A549 (cell line): ENCODE measurements around the gene ZNF878. TPM values are rescaled to one million over a fixed set of nuclear protein-coding genes. Genes with fewer than 3 reads are reported as not detected.

Source experiments
- ATAC-seq, 2 experiments: fragments of 200-7000 bp in 1 of 2; fragments of >200 bp in 1 of 2; cut with Nextera tagmentation in 1 of 2; cut with Tn5 transposase in 1 of 2; 3 replicates each; pipeline versions ENCODE4 v1.8.0 to v1.9.1; 2018 to 2020; ENCODE audit warnings: mild to moderate bottlenecking in 1 of 2, moderate library complexity in 1 of 2
- CTCF ChIA-PET: fragments of 300-600 bp; sonication (Branson Sonifier 250); formaldehyde crosslinking; extraction: SDS; loops from one replicate; lab custom pipeline; 2021; ENCODE audit warnings: antibody characterized with exemption, inconsistent platforms; lab: Yijun Ruan, JAX
- POLR2A ChIA-PET: fragments of 350-600 bp; formaldehyde crosslinking; extraction: SDS; loops from one replicate; lab custom pipeline; 2021; ENCODE audit warnings: antibody characterized with exemption, inconsistent platforms; lab: Yijun Ruan, JAX
- DNase-seq, 2 experiments: peaks; one replicate each; pipeline versions ENCODE4 v3.0.0 to v3.0.0-alpha.2; 2011 to 2016; ENCODE audit warnings: low read depth in 1 of 2, low spot score in 1 of 2
- FAIRE-seq: peaks from 2 replicates; lab custom pipeline; 2011; peaks lifted over from hg19 to GRCh38; lab: Jason Lieb, UNC
- H3K27ac ChIP-seq, 2 experiments: fragments of >200 bp; sonication (Bioruptor Twin); formaldehyde crosslinking; 3 replicates each; pipeline ENCODE4 v1.5.1; 2016 to 2017
- H3K4me1 ChIP-seq: fragments of >200 bp; sonication (Bioruptor Twin); formaldehyde crosslinking; 3 replicates; pipeline ENCODE4 v1.6.1; 2016
- H3K4me2 ChIP-seq: fragments of >200 bp; sonication (Bioruptor Twin); formaldehyde crosslinking; 3 replicates; pipeline ENCODE4 v1.6.1; 2016
- H3K4me3 ChIP-seq: fragments of >200 bp; sonication (Bioruptor Twin); formaldehyde crosslinking; 3 replicates; pipeline ENCODE4 v1.5.1; 2016
- H3K9me3 ChIP-seq: fragments of >200 bp; sonication (Bioruptor Twin); formaldehyde crosslinking; 3 replicates; pipeline ENCODE4 v1.6.1; 2016
- BCL3 ChIP-seq: fragments of >200 bp; sonication (Bioruptor Twin); formaldehyde crosslinking; IDR thresholded peaks from 3 replicates; pipeline ENCODE4 v1.6.1; 2016
- CBX8 ChIP-seq: fragments of 200-600 bp; sonication (generic); IDR thresholded peaks from 2 replicates; pipeline ENCODE4 v1.6.1; 2016
- CEBPB ChIP-seq, 2 experiments: fragments of >200 bp in 1 of 2; sonication (Bioruptor Twin) in 1 of 2; formaldehyde crosslinking in 1 of 2; IDR thresholded peaks; 2 replicates each; pipeline ENCODE4 v1.6.1; 2012 to 2016
- CHD2 ChIP-seq: fragments of 150-350 bp; IDR thresholded peaks from 2 replicates; pipeline ENCODE4 v1.6.1; 2014; ENCODE audit warnings: low read length; ENCODE audit not compliant: partially characterized antibody
- E2F6 ChIP-seq: IDR thresholded peaks from 2 replicates; pipeline ENCODE4 v1.6.1; 2012; ENCODE audit warnings: low read depth, borderline replicate concordance
- HEYL ChIP-seq: fragments of 250-450 bp; sonication (Bioruptor Pico); IDR thresholded peaks from 2 replicates; pipeline ENCODE4 v1.8.0; 2021; ENCODE audit warnings: mild to moderate bottlenecking, moderate library complexity
- HOXA7 ChIP-seq: fragments of 250-450 bp; sonication (Bioruptor Pico); IDR thresholded peaks from 2 replicates; pipeline ENCODE4 v1.5.0; 2020; ENCODE audit warnings: mild to moderate bottlenecking, moderate library complexity
- MYC ChIP-seq: IDR thresholded peaks from 2 replicates; pipeline ENCODE4 v1.6.1; 2012; ENCODE audit warnings: mild to moderate bottlenecking, inconsistent platforms, low read length, improper control_type of control experiment, borderline replicate concordance
- POLR2AphosphoS2 ChIP-seq: conservative IDR thresholded peaks from 2 replicates; pipeline ENCODE4 v1.6.1; 2012; ENCODE audit warnings: low read length, improper control_type of control experiment, inconsistent platforms
- RCOR1 ChIP-seq: fragments of 150-350 bp; IDR thresholded peaks from 2 replicates; pipeline ENCODE4 v1.6.1; 2014; ENCODE audit warnings: antibody characterized with exemption, low read length, low read depth
- RNF2 ChIP-seq: fragments of 200-600 bp; sonication (generic); IDR thresholded peaks from 2 replicates; pipeline ENCODE4 v1.6.1; 2016; ENCODE audit warnings: low read depth, mild to moderate bottlenecking, antibody characterized with exemption, moderate library complexity, borderline replicate concordance
- SMC3 ChIP-seq: fragments of >200 bp; sonication (Bioruptor Twin); formaldehyde crosslinking; IDR thresholded peaks from 3 replicates; pipeline ENCODE4 v1.6.1; 2018; ENCODE audit warnings: inconsistent platforms
- ZSCAN20 ChIP-seq: fragments of 250-450 bp; sonication (Bioruptor Pico); IDR thresholded peaks from 2 replicates; pipeline ENCODE4 v1.8.0; 2022; ENCODE audit warnings: mild to moderate bottlenecking, moderate library complexity
- WGBS: methylation state at CpG from one replicate; pipeline ENCODE4 v1.1.6; 2017; ENCODE audit errors: missing lambda C conversion rate; 5-methylcytosine and 5-hydroxymethylcytosine counted together
- polyA plus RNA-seq, 4 experiments: library from polyadenylated mRNA; depleted of rRNA in 3 of 4; stranded (reverse); fragments of >200 nt; fragmentation: RNase III in 1 of 4; extraction: RNeasy Plus Mini Kit Qiagen cat#74134 plus additional on column Dnase treatment in 1 of 4; gene quantifications; 2 replicates in 3 of 4; 3 replicates in 1 of 4; pipeline ENCODE4 v1.2.3, GENCODE V29; 2011 to 2017
- small RNA-seq, 6 experiments: library from RNA; depleted of rRNA; stranded (forward); fragments of <200 nt; gene quantifications; one replicate each; pipeline ENCODE3, GENCODE V24; 2012
- TF ChIP-seq, protein P1 (sequence below): fragments of 450-650 bp; IDR thresholded peaks from 2 replicates; pipeline ENCODE4 v1.6.1; 2014; ENCODE audit warnings: antibody characterized with exemption
- TF ChIP-seq, protein P2 (sequence below): IDR thresholded peaks from 2 replicates; pipeline ENCODE4 v1.6.1; 2012

Gene ZNF878
- polyA plus RNA-seq, 2 of the 4 experiments (the other 2 are of a cell fraction): not detected

DNA sequence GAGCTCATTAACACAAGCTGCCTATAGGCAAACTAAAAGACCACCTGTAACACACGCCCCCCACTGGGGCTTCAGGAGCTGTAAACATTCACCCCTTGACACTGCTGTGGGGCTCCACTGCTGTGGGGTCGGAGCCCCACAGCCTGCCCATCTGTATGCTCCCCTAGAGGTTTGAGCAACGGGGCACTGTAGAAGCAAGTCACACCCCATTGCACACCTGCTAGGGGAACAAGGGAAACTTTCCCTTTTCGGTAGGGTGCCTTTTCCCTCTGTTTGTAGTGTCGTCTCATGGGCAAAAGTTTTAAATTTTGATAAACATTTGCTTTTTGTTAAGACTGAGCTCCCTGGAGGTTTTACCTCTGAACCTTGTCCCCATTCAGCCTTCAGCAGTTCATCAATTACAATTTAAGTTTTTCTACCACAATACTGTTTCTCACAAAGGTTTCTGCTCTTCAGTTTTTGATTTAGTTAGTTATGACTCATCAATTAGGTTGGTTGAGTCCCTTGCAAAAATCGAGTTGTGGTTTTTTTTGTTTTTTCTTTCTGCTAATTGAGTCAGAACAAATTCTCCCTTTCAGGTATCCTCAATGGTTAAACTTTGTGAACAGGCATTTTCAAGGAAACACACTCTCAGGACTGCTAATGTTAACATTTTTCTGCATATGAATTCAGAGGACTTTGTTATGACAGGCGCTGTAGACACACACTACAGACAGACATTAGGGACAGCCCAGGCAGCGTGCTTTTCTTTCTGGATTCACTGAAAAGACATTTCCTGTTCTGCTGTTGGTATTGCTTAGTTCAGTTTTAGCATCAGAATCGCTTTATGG, 52.4 kb downstream of the ZNF878 start:
- WGBS: 8% methylated on average over 8 of the region's 9 CpGs
- Histone ChIP-seq H3K27ac (no peak overlapping the region), H3K9me3 (peaks cover 7% of the 10 kb centered on the region; the same call in 1 of the 3 replicates)
- CTCF ChIA-PET: interaction anchor here (0.6 kb wide), 1 partner anchor 14 kb away, joined by 4 read pairs; no protein-coding TSS in a partner anchor
- POLR2A ChIA-PET: no interaction called here
- TF ChIP-seq HOXA7 (CRISPR knock-in tag): no peak
- TF ChIP-seq POLR2AphosphoS2: no peak
- TF ChIP-seq CEBPB (IDR thresholded peaks at IDR 0.05): no peak
- TF ChIP-seq CBX8: no peak
- TF ChIP-seq HEYL: no peak
- TF ChIP-seq CHD2: no peak
- no peak for TF ChIP-seq E2F6
- TF ChIP-seq, protein P1, sequence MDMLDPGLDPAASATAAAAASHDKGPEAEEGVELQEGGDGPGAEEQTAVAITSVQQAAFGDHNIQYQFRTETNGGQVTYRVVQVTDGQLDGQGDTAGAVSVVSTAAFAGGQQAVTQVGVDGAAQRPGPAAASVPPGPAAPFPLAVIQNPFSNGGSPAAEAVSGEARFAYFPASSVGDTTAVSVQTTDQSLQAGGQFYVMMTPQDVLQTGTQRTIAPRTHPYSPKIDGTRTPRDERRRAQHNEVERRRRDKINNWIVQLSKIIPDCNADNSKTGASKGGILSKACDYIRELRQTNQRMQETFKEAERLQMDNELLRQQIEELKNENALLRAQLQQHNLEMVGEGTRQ: no peak
- TF ChIP-seq MYC: no peak
- no peak for TF ChIP-seq SMC3
- no peak for TF ChIP-seq ZSCAN20 (CRISPR knock-in tag)
- TF ChIP-seq RNF2: no peak
- TF ChIP-seq, all 56 proteins: peak for 0
- Histone ChIP-seq H3K4me3 (no peak overlapping the region), H3K4me2 (no peak overlapping the region), H3K4me1 (no peaks in the 10 kb centered on the region)
- FAIRE-seq: no peak
- ATAC-seq: no peak
- no peak for DNase-seq

DNA sequence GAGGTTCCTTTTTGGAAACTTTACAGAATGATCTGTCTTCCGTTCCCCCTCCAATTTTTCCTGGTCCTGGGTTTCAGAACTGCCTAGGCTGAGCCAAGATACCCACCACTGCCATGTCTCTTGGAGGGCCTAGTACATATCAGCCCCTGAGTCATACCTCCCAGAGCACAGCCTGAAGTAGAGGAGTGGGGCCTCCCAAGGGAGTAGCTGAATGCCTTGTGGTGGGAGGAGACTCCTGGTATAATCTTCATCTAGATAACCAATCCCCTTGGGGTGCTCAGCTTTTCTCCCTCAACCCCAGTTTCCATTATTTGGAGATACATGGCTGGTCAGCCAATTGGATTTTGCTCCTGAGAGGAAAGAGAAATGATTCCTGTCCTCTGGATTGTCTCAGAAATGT, 57.6 kb downstream of the ZNF878 start:
- POLR2A ChIA-PET: no interaction called here

More for the DNA sequence above, 57.6 kb downstream of the ZNF878 start:
- Histone ChIP-seq H3K4me2 (no peak overlapping the region), H3K27ac (no peak overlapping the region), H3K4me1 (no peaks in the 10 kb centered on the region), H3K4me3 (no peak overlapping the region), H3K9me3 (peaks cover 6% of the 10 kb centered on the region; the same call in 1 of the 3 replicates)
- no peak for ATAC-seq
- no peak for FAIRE-seq
- CTCF ChIA-PET: no interaction called here
- TF ChIP-seq, protein P2, sequence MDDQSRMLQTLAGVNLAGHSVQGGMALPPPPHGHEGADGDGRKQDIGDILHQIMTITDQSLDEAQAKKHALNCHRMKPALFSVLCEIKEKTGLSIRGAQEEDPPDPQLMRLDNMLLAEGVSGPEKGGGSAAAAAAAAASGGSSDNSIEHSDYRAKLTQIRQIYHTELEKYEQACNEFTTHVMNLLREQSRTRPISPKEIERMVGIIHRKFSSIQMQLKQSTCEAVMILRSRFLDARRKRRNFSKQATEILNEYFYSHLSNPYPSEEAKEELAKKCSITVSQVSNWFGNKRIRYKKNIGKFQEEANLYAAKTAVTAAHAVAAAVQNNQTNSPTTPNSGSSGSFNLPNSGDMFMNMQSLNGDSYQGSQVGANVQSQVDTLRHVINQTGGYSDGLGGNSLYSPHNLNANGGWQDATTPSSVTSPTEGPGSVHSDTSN: no peak
- TF ChIP-seq BCL3: no peak
- no peak for TF ChIP-seq RCOR1
- DNase-seq: no peak
- WGBS: 0% methylated on average over 1 of the region's 1 CpG

Small RNA genes lying within 50 kb of the gene (small RNA-seq; reads per million reads assigned to genes)
- gene RF00019 (0 reads per million in 6 experiments), gene RNA5SP464 (0 reads per million in 6 experiments), gene RNA5SP465 (0 reads per million in 6 experiments), gene RNA5SP466 (0 reads per million in 6 experiments)

Other genes with a start within 250 kb of the ZNF878 start
- gene ZNF440, start 238.7 kb downstream of the ZNF878 start, polyA plus RNA-seq (2011; rRNA removed): not detected in 2 replicates
- gene ZNF440, start 238.7 kb downstream of the ZNF878 start, polyA plus RNA-seq (2017; fragmentation: RNase III; extraction: RNeasy Plus Mini Kit Qiagen cat#74134 plus additional on column Dnase treatment): 0.03 to 0.04 TPM in 2 of 3 replicates, not detected in the other
- not detected in 2 replicates for gene ZNF439, start 204.2 kb downstream of the ZNF878 start, polyA plus RNA-seq (2011; rRNA removed)
- not detected in 3 replicates for gene ZNF439, start 204.2 kb downstream of the ZNF878 start, polyA plus RNA-seq (2017; fragmentation: RNase III; extraction: RNeasy Plus Mini Kit Qiagen cat#74134 plus additional on column Dnase treatment)
- gene ZNF69, start 165.2 kb downstream of the ZNF878 start, polyA plus RNA-seq (2011; rRNA removed): not detected in 2 replicates
- not detected in 3 replicates for gene ZNF69, start 165.2 kb downstream of the ZNF878 start, polyA plus RNA-seq (2017; fragmentation: RNase III; extraction: RNeasy Plus Mini Kit Qiagen cat#74134 plus additional on column Dnase treatment)
- gene ZNF700, start 127.9 kb downstream of the ZNF878 start, polyA plus RNA-seq (2011; rRNA removed): 0.37 and 0.43 TPM in 2 replicates
- gene ZNF700, start 127.9 kb downstream of the ZNF878 start, polyA plus RNA-seq (2017; fragmentation: RNase III; extraction: RNeasy Plus Mini Kit Qiagen cat#74134 plus additional on column Dnase treatment): 0.30 to 0.37 TPM (median 0.33 TPM) in 3 replicates
- gene ZNF763, start 87.9 kb downstream of the ZNF878 start, polyA plus RNA-seq (2011; rRNA removed): not detected in 2 replicates
- not detected in 3 replicates for gene ZNF763, start 87.9 kb downstream of the ZNF878 start, polyA plus RNA-seq (2017; fragmentation: RNase III; extraction: RNeasy Plus Mini Kit Qiagen cat#74134 plus additional on column Dnase treatment)
- gene ZNF433, start 17.3 kb downstream of the ZNF878 start, polyA plus RNA-seq (2011; rRNA removed): not detected in 2 replicates
- gene ZNF433, start 17.3 kb downstream of the ZNF878 start, polyA plus RNA-seq (2017; fragmentation: RNase III; extraction: RNeasy Plus Mini Kit Qiagen cat#74134 plus additional on column Dnase treatment): not detected in 3 replicates
- gene ZNF844, start 11.8 kb upstream of the ZNF878 start, polyA plus RNA-seq (2011; rRNA removed): not detected in 2 replicates
- not detected in 3 replicates for gene ZNF844, start 11.8 kb upstream of the ZNF878 start, polyA plus RNA-seq (2017; fragmentation: RNase III; extraction: RNeasy Plus Mini Kit Qiagen cat#74134 plus additional on column Dnase treatment)
- 0.34 and 0.46 TPM in 2 replicates for gene ZNF20, start 87.4 kb upstream of the ZNF878 start, polyA plus RNA-seq (2011; rRNA removed)
- gene ZNF20, start 87.4 kb upstream of the ZNF878 start, polyA plus RNA-seq (2017; fragmentation: RNase III; extraction: RNeasy Plus Mini Kit Qiagen cat#74134 plus additional on column Dnase treatment): 0.20 to 0.41 TPM (median 0.37 TPM) in 3 replicates
- not detected in 2 replicates for gene ZNF625, start 103.8 kb upstream of the ZNF878 start, polyA plus RNA-seq (2011; rRNA removed)
- not detected in 3 replicates for gene ZNF625, start 103.8 kb upstream of the ZNF878 start, polyA plus RNA-seq (2017; fragmentation: RNase III; extraction: RNeasy Plus Mini Kit Qiagen cat#74134 plus additional on column Dnase treatment)
- 2.2 and 2.3 TPM in 2 replicates for gene ZNF136, start 110.1 kb upstream of the ZNF878 start, polyA plus RNA-seq (2011; rRNA removed)
- 1.4 to 1.6 TPM (median 1.5 TPM) in 3 replicates for gene ZNF136, start 110.1 kb upstream of the ZNF878 start, polyA plus RNA-seq (2017; fragmentation: RNase III; extraction: RNeasy Plus Mini Kit Qiagen cat#74134 plus additional on column Dnase treatment)
- 0.65 and 0.74 TPM in 2 replicates for gene ZNF44, start 241.9 kb upstream of the ZNF878 start, polyA plus RNA-seq (2011; rRNA removed)
- gene ZNF44, start 241.9 kb upstream of the ZNF878 start, polyA plus RNA-seq (2017; fragmentation: RNase III; extraction: RNeasy Plus Mini Kit Qiagen cat#74134 plus additional on column Dnase treatment): 0.66 to 0.80 TPM (median 0.76 TPM) in 3 replicates